ENCODE data around the gene KDM4C. TPM values are rescaled to one million over a fixed set of nuclear protein-coding genes. Genes with fewer than 3 reads are reported as not detected.

KDM4C gene
- total RNA-seq, 2 experiments from 2014 or later, result 53.0 to 53.7 TPM

DNA sequence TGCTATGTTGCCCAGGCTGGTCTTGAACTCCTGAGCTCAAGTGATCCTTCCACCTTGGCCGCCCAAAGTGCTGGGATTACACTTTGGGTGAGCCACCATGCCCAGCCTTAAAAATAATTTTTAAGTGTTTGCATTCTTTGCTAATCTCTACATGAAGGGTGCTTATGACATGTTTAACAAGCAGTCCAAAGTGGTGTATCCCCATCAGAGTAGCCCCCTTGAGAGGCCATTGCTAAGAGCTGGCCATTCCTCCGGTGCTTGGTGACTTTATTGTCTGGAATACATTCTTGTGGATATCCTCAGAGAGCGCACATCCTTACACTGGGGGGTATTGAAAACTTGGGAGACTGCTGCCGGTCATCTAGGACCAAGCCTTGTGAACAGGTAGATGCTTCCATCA lies 395.4 kb downstream of the KDM4C start:
- peaks cover 46% of the 10 kb centered on the region for H3K36me3 Mint-ChIP-seq (ENCODE audit: low read depth)
- peaks cover 2% of the 10 kb centered on the region for H3K9me3 Mint-ChIP-seq
- CTCF ChIA-PET, result interaction anchor here (1.5 kb wide), 1 partner anchor 9 kb away, joined by 4 read pairs; no protein-coding TSS in a partner anchor
- POLR2A ChIA-PET, result no interaction called here
- DNase-seq, result no peak
- H3K27ac Mint-ChIP-seq, result no peak overlapping the region
- H3K4me1 Mint-ChIP-seq, result peaks cover 24% of the 10 kb centered on the region
- no peak overlapping the region for H3K4me3 Mint-ChIP-seq
- no peaks in the 10 kb centered on the region for H3K27me3 Mint-ChIP-seq

DNA sequence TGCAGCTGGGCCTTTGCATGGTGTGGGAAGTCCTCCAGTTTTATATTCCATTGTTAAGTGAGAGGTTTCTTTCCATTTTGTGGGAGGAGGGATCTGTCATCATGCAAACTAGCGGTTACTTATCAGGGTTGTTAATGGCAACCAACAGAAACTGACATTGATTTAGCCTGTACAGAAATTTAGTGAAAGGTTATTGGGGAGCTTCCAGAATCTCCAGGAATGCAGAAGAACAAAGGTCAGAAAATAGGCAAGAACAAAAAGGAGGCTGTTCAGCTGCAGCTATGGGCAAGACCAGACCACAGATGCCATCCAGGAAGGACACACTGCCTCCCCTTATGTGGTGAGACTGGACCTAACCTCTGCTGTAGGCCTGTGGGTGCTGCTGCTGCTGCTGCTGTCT lies 395.8 kb downstream of the KDM4C start:
- DNase-seq, result no peak
- Mint-ChIP-seq H3K4me3 (no peak overlapping the region), H3K4me1 (peaks cover 24% of the 10 kb centered on the region), H3K27ac (no peak overlapping the region), H3K27me3 (no peaks in the 10 kb centered on the region), H3K9me3 (peaks cover 2% of the 10 kb centered on the region), H3K36me3 (ENCODE audit: low read depth) (peaks cover 46% of the 10 kb centered on the region)
- CTCF ChIA-PET, result interaction anchor here (0.6 to 1.5 kb wide), 2 partner anchors 10 to 583 kb away, joined by 3 to 4 read pairs; no protein-coding TSS in a partner anchor
- POLR2A ChIA-PET, result no interaction called here

DNA sequence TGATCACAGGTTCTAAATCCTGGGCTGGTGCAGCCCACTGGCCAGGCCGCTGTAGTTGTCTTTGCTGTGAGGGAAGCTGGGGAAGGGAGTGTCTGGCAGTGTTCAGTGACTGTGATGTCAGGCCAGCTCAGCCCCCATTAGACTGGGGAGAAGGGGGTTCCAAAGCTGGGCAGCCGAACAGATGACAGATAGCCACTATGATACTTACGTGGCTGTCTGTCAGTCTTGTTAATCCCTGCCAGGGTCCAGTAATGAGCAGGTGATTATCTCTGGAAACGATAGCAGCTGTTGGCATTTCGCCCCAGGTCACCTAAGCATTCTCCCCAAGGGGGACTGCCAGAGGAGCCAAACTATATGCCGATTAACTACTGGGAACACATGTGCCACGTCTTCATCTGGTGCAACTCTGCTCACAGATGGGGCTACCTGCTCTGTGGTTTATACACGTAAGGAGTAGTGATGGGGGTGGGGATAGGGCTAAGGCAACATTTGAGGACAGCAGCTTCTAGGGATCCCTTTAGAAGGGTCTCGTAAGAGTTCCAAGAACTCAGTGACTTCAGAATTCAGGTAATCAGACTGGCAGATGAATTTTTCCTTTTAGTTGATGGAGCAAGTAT lies 396.3 kb downstream of the KDM4C start:
- Mint-ChIP-seq H3K36me3 (ENCODE audit: low read depth) (peaks cover 49% of the 10 kb centered on the region), H3K4me3 (no peak overlapping the region), H3K27me3 (no peaks in the 10 kb centered on the region), H3K4me1 (peaks cover 23% of the 10 kb centered on the region), H3K9me3 (peaks cover 4% of the 10 kb centered on the region), H3K27ac (peak overlapping the region; percentile 21)
- DNase-seq, result no peak
- ChIA-PET CTCF (interaction anchor here (0.6 to 1.5 kb wide), 2 partner anchors 10 to 583 kb away, joined by 3 to 4 read pairs; no protein-coding TSS in a partner anchor), POLR2A (no interaction called here)

DNA sequence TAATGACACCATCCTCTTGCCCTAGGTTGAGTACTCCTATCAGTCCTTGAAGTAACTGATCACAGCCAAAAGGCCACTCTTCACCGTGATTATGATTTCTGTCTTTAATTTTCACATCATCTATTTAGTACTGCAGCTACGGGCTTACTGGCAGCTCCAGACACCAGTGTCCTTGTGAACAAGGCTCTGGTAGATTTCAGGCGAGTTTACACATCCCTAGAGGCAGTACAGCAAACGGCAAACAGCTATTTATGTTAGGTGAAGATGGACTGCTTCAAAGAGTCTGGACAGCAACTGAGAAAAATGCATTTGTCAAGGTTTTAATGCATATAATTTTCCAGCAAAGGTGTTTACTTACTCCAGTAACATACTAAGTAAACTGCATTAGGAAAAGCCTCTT lies 396.9 kb downstream of the KDM4C start:
- H3K9me3 Mint-ChIP-seq, result peaks cover 4% of the 10 kb centered on the region
- DNase-seq, result no peak
- POLR2A ChIA-PET, result no interaction called here
- H3K27ac Mint-ChIP-seq, result no peak overlapping the region
- H3K36me3 Mint-ChIP-seq (ENCODE audit: low read depth), result peaks cover 49% of the 10 kb centered on the region
- CTCF ChIA-PET, result no interaction called here
- H3K27me3 Mint-ChIP-seq, result no peaks in the 10 kb centered on the region
- peaks cover 19% of the 10 kb centered on the region for H3K4me1 Mint-ChIP-seq
- H3K4me3 Mint-ChIP-seq, result no peak overlapping the region

DNA sequence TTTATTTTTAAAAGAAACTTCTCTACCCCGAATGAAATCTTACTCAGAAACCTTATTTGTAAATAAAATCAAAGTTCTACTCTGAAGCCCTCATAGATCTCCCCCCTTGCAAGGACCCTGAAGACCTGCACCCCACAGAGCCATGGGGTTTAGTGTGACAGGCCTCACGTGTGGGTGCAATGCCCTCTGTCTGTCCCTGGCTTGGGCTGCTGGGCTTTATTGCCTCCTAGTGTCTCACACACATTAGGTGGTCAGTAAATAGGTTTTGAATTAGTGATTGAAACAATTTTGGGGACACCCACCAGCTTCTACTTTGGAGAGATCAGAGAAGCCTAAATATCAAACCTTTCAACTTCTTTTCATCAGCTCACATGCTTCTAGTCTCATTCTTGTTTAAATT lies 403.7 kb downstream of the KDM4C start:
- no peaks in the 10 kb centered on the region for H3K27me3 Mint-ChIP-seq
- peaks cover 30% of the 10 kb centered on the region for H3K36me3 Mint-ChIP-seq (ENCODE audit: low read depth)
- peaks cover 2% of the 10 kb centered on the region for H3K9me3 Mint-ChIP-seq
- CTCF ChIA-PET, result interaction anchor here (1.5 kb wide), 1 partner anchor 12 kb away, joined by 3 read pairs; no protein-coding TSS in a partner anchor
- no peak for DNase-seq
- H3K27ac Mint-ChIP-seq, result no peak overlapping the region
- no peaks in the 10 kb centered on the region for H3K4me1 Mint-ChIP-seq
- H3K4me3 Mint-ChIP-seq, result no peak overlapping the region
- POLR2A ChIA-PET, result no interaction called here

DNA sequence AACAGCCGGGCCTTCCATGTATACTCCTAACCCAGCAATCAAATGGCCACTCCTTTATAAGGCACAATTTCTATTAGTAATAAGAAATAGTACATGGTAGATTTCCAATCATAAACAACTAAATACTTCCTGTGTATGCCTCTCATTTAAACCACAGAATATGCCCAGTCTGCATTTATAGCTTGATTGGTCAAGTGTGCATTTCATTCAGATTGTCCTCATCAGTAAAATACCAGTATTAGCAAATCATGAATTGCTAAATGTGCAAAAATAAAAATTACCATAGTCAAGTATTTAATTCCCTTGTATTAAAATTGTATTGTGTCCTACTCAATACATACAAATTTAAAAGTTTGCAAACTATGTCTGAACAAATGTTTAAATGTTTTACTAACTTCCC lies 406.2 kb downstream of the KDM4C start:
- Mint-ChIP-seq H3K27ac (no peak overlapping the region), H3K27me3 (no peaks in the 10 kb centered on the region), H3K4me1 (no peaks in the 10 kb centered on the region), H3K36me3 (ENCODE audit: low read depth) (peaks cover 17% of the 10 kb centered on the region), H3K4me3 (no peak overlapping the region), H3K9me3 (peaks cover 2% of the 10 kb centered on the region)
- ChIA-PET POLR2A (no interaction called here), CTCF (no interaction called here)
- DNase-seq, result no peak

DNA sequence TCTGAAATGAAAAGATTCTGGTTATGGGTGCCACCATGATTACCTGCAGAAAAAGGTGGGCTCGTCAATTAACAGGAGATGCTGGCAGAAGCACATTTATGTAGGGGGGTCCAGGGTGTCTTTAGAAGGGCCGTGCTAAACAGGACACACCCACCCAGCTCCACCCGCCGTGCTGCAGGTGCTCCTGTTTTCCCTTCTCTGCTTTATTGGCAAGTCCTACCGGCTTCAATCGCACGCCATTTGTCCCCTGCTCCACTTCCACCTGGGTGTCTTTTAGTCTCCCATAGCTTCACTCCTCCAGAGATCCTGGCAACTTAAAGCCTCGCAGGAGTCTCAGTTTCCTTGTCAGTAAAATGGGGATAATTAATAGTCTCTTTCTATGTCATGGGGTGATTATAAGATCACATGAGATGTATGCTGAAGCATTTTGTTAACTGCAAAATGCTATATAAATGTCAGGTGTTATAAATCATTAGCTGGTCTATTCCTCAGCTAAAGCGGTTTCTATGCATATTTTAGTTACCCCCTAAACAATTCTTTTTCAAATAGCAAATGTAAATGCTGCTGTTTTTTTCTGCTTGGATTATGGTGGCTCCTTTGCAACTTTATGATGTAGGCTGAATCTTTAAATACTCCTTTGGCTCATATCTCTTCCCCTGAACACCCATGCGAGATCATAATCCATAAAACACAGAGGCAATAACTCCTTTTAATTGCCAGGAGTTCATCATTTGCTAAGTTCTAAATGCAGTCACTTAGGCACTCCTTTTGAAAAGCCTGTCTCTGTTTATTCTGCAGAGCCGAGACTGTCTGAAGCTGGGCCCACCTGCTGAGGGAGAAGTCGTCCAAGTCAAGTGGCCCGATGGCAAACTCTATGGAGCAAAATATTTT lies 406.9 kb downstream of the KDM4C start:
- CTCF ChIA-PET, result no interaction called here
- peaks cover 2% of the 10 kb centered on the region for H3K4me1 Mint-ChIP-seq
- H3K27ac Mint-ChIP-seq, result no peak overlapping the region
- no peaks in the 10 kb centered on the region for H3K9me3 Mint-ChIP-seq
- H3K27me3 Mint-ChIP-seq, result no peaks in the 10 kb centered on the region
- POLR2A ChIA-PET, result no interaction called here
- H3K4me3 Mint-ChIP-seq, result no peak overlapping the region
- peaks cover 15% of the 10 kb centered on the region for H3K36me3 Mint-ChIP-seq (ENCODE audit: low read depth)
- DNase-seq, result no peak

DNA sequence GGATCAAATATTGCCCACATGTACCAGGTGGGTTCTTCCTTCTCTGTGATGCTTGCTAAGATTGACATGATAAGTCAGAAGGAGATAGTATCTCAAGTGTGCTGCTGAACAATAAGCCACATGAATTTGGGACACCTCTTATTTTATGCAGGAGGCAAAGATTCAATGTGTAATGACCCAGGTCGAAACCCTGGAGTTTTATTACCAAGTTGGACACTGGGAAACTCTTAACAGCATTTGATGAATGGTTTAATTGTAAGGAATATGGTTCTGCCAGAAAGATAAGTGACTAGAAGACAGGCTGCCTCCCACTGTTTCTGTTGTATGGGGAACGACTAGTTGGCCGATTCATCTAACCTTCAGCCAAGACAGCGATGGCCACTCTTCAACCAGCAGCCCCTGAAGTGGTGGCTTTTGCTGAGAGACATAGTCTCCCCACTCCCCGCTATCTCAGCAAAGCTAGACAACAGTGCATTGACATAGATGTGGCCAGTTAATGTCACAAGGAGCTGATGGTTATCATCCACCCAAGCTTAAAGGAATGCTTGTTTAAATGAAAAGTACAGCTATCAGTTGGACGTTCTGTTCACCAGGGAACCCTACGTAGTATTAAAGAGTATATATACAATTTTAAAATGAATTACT lies 407.7 kb downstream of the KDM4C start:
- DNase-seq, result no peak
- H3K4me3 Mint-ChIP-seq, result no peak overlapping the region
- H3K4me1 Mint-ChIP-seq, result peaks cover 4% of the 10 kb centered on the region
- ChIA-PET CTCF (interaction anchor here (1.0 kb wide), 1 partner anchor 14 kb away, joined by 4 read pairs; no protein-coding TSS in a partner anchor), POLR2A (no interaction called here)
- H3K9me3 Mint-ChIP-seq, result no peaks in the 10 kb centered on the region
- H3K27ac Mint-ChIP-seq, result no peak overlapping the region
- no peaks in the 10 kb centered on the region for H3K27me3 Mint-ChIP-seq
- H3K36me3 Mint-ChIP-seq (ENCODE audit: low read depth), result peaks cover 19% of the 10 kb centered on the region

DNA sequence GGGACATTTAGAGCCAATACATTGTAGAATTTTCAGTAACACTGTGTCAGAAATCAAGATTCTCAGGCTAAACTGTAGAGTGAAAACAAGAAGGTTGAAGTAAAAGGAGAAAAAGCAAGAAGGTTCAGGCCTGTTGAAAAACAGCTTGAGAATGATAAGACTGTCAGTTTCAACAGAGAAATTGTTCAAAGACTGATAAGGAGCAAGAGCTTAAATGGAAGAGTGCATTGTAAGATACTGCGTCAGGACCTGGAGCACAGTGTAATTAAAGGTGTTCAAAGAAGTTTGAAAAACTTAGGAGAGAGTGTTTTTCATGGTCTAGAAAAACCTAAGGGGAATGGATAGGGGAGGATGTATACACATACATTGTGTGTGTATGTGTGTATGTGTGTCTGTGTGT lies 408.3 kb downstream of the KDM4C start:
- no peak for DNase-seq
- CTCF ChIA-PET, result interaction anchor here (1.0 kb wide), 1 partner anchor 15 kb away, joined by 4 read pairs; no protein-coding TSS in a partner anchor
- H3K27me3 Mint-ChIP-seq, result no peaks in the 10 kb centered on the region
- H3K27ac Mint-ChIP-seq, result no peak overlapping the region
- peaks cover 4% of the 10 kb centered on the region for H3K4me1 Mint-ChIP-seq
- POLR2A ChIA-PET, result no interaction called here
- peaks cover 23% of the 10 kb centered on the region for H3K36me3 Mint-ChIP-seq (ENCODE audit: low read depth)
- H3K4me3 Mint-ChIP-seq, result no peak overlapping the region
- no peaks in the 10 kb centered on the region for H3K9me3 Mint-ChIP-seq

DNA sequence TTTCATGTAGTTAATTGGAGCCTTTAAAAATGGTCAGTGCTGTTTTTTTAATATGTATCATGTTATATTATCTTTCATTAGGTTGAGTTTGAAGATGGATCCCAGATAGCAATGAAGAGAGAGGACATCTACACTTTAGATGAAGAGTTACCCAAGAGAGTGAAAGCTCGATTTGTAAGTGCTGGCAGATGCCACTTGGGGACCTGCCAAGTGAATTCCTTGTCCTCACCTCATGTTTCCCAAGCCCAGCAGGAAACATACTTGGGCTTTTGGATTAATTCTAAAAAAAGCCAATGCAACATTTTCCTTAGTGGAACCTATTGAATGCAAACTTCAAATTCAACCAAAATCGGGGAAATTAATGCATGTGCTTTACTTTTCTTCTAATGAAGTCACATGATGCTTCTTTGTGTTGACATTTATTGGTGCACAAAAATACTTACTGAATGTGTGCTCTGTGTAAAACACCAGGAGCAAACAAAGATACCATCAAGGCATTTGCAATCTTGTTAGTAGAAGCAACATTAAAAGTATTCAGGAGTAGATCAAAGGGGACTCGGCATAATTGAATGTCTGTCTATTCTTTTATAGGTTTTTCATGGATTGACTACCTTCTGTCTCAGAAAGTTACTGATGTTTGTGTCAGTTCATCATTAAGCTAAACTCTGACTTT lies 412.1 kb downstream of the KDM4C start:
- POLR2A ChIA-PET, result no interaction called here
- no peaks in the 10 kb centered on the region for H3K9me3 Mint-ChIP-seq
- no peak overlapping the region for H3K4me3 Mint-ChIP-seq
- peaks cover 18% of the 10 kb centered on the region for H3K4me1 Mint-ChIP-seq
- DNase-seq, result no peak
- CTCF ChIA-PET, result interaction anchor here (1.7 kb wide), 1 partner anchor 19 kb away, joined by 4 read pairs; no protein-coding TSS in a partner anchor
- no peak overlapping the region for H3K27ac Mint-ChIP-seq
- peaks cover 37% of the 10 kb centered on the region for H3K36me3 Mint-ChIP-seq (ENCODE audit: low read depth)
- no peaks in the 10 kb centered on the region for H3K27me3 Mint-ChIP-seq

DNA sequence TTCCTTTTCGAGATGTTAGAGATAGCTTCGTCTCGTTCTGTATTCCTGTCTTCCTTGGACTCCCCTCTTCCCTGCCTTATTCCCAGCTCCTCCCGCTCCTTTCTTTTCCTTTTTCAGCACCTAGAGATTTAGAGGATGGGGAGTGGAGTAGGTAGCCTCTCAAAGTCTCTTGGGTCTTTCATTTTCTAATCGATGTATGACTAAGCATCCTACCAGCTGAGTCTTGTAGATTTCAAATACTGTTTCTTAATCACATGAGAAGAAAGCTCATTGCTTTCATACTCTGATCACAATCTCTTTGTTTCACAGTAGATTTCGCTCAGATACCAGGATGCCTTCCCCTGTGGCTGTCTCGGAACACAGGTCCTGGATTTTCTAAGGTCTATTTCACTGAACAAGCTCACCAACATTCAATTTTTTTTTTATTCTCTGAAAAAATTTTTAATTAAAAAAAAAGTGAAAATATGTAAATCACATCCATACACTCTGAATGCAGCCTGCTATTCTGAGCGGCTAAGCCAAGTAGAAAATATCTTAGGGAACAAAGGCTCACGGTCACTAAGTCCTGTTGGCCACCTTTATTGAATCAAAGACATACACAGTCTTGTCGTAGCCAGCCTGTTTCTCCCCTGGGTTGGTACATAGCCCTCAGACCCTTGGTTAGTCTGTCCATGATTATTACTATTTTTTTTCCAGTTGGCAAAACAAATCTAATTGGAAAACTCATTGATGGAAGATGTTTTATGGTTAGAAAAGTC lies 413.8 kb downstream of the KDM4C start:
- POLR2A ChIA-PET, result no interaction called here
- Mint-ChIP-seq H3K4me3 (no peak overlapping the region), H3K36me3 (ENCODE audit: low read depth) (peaks cover 40% of the 10 kb centered on the region), H3K27me3 (no peaks in the 10 kb centered on the region), H3K27ac (peak overlapping the region; percentile 20), H3K4me1 (peaks cover 19% of the 10 kb centered on the region), H3K9me3 (no peaks in the 10 kb centered on the region)
- no peak for DNase-seq
- CTCF ChIA-PET, result interaction anchor here (1.7 kb wide), 1 partner anchor 18 kb away, joined by 4 read pairs; no protein-coding TSS in a partner anchor
